Nephron (organoid): ENCODE results near the gene CHN2.

Source experiments
- H3K27ac Mint-ChIP-seq, 3 experiments: 2 replicates each; pipeline ENCODE4 v1.8.0; 2020; ENCODE audit warnings: mixed read lengths in 3 of 3, mild to moderate bottlenecking in 2 of 3, moderate library complexity in 1 of 3
- H3K27me3 Mint-ChIP-seq: 2 replicates; pipeline ENCODE4 v1.8.0; 2021; ENCODE audit warnings: low read depth, mild to moderate bottlenecking, moderate library complexity, mixed read lengths
- H3K36me3 Mint-ChIP-seq: 2 replicates; pipeline ENCODE4 v1.8.0; 2020; ENCODE audit warnings: low read depth, mixed read lengths
- H3K4me1 Mint-ChIP-seq: 2 replicates; pipeline ENCODE4 v1.8.0; 2020; ENCODE audit warnings: mixed read lengths
- H3K4me3 Mint-ChIP-seq, 3 experiments: 2 replicates each; pipeline ENCODE4 v1.8.0; 2020; ENCODE audit warnings: mild to moderate bottlenecking in 3 of 3, mixed read lengths in 3 of 3, moderate library complexity in 2 of 3
- H3K9me3 Mint-ChIP-seq: 2 replicates; pipeline ENCODE4 v1.8.0; 2020; ENCODE audit warnings: mixed read lengths
- TF ChIP-seq, protein P1 (sequence below), 3 experiments: fragments of 200-600 bp; sonication (generic); IDR thresholded peaks; one replicate each; pipeline ENCODE4 v1.5.0; 2021; ENCODE audit warnings: antibody characterized with exemption in 3 of 3; ENCODE audit not compliant: unreplicated experiment in 3 of 3

Gene CHN2

GRCh38 chr7:29384277-29384676 lies 189.7 kb downstream of the CHN2 start:
- Mint-ChIP-seq H3K4me3 (no peak overlapping the region), H3K36me3 (no peaks in the 10 kb centered on the region), H3K27ac (no peak overlapping the region), H3K9me3 (no peaks in the 10 kb centered on the region), H3K4me1 (peaks cover 13% of the 10 kb centered on the region), H3K27me3 (peaks cover 4% of the 10 kb centered on the region)
- TF ChIP-seq, protein P1, sequence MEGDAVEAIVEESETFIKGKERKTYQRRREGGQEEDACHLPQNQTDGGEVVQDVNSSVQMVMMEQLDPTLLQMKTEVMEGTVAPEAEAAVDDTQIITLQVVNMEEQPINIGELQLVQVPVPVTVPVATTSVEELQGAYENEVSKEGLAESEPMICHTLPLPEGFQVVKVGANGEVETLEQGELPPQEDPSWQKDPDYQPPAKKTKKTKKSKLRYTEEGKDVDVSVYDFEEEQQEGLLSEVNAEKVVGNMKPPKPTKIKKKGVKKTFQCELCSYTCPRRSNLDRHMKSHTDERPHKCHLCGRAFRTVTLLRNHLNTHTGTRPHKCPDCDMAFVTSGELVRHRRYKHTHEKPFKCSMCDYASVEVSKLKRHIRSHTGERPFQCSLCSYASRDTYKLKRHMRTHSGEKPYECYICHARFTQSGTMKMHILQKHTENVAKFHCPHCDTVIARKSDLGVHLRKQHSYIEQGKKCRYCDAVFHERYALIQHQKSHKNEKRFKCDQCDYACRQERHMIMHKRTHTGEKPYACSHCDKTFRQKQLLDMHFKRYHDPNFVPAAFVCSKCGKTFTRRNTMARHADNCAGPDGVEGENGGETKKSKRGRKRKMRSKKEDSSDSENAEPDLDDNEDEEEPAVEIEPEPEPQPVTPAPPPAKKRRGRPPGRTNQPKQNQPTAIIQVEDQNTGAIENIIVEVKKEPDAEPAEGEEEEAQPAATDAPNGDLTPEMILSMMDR (IDR thresholded peaks at IDR 0.05; ENCODE audit: unreplicated experiment in 3 of 3) = no peak

GRCh38 chr7:29385214-29385814 lies 190.7 kb downstream of the CHN2 start:
- Mint-ChIP-seq H3K36me3 (no peaks in the 10 kb centered on the region), H3K4me3 (no peak overlapping the region), H3K9me3 (no peaks in the 10 kb centered on the region), H3K27me3 (no peaks in the 10 kb centered on the region), H3K4me1 (peaks cover 9% of the 10 kb centered on the region), H3K27ac (no peak overlapping the region)
- TF ChIP-seq, protein P1 (IDR thresholded peaks at IDR 0.05; ENCODE audit: unreplicated experiment in 3 of 3) = no peak

- Mint-ChIP-seq H3K27me3 (no peaks in the 10 kb centered on the region), H3K27ac (no peak overlapping the region), H3K9me3 (no peaks in the 10 kb centered on the region), H3K36me3 (no peaks in the 10 kb centered on the region), H3K4me1 (peaks cover 9% of the 10 kb centered on the region), H3K4me3 (no peak overlapping the region)
- TF ChIP-seq, protein P1 (IDR thresholded peaks at IDR 0.05; ENCODE audit: unreplicated experiment in 3 of 3) = no peak
Measured at GRCh38 chr7:29386196-29386765, 191.7 kb downstream of the CHN2 start.

GRCh38 chr7:29391262-29391661 lies 196.7 kb downstream of the CHN2 start:
- H3K9me3 Mint-ChIP-seq = no peaks in the 10 kb centered on the region
- no peaks in the 10 kb centered on the region for H3K27me3 Mint-ChIP-seq
- no peaks in the 10 kb centered on the region for H3K36me3 Mint-ChIP-seq
- no peaks in the 10 kb centered on the region for H3K4me1 Mint-ChIP-seq
- H3K27ac Mint-ChIP-seq = no peak overlapping the region
- TF ChIP-seq, protein P1 (IDR thresholded peaks at IDR 0.05; ENCODE audit: unreplicated experiment in 3 of 3) = no peak
- no peak overlapping the region for H3K4me3 Mint-ChIP-seq

DNA sequence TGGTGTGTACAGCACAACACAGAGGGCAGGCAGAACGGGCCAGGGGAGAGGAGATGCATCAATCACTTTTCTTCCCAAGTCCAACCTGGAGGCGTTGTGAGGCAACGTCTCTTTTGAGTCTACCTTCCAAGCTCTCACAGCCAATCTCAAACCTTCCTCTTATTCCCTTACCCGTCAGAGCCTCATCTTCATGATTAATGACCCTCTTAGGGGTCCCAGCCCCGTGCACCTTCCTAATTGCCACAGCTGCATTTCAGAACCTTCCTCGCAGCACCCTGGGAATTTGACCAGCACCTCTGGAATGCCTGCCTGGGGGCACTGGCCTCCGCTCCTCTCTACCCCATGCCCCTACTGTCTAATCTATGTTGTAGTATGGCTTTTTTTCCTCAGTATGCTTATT lies 199.7 kb downstream of the CHN2 start:
- H3K4me1 Mint-ChIP-seq = no peaks in the 10 kb centered on the region

More for the DNA sequence above, 199.7 kb downstream of the CHN2 start:
- TF ChIP-seq, protein P1 (IDR thresholded peaks at IDR 0.05; ENCODE audit: unreplicated experiment in 3 of 3) = no peak
- Mint-ChIP-seq H3K36me3 (peaks cover 4% of the 10 kb centered on the region), H3K9me3 (no peaks in the 10 kb centered on the region), H3K27me3 (no peaks in the 10 kb centered on the region), H3K4me3 (no peak overlapping the region), H3K27ac (no peak overlapping the region)
